Measurements from ENCODE around the gene LCE1C.

LCE1C gene, protein sequence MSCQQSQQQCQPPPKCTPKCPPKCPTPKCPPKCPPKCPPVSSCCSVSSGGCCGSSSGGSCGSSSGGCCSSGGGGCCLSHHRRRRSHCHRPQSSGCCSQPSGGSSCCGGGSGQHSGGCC

DNA sequence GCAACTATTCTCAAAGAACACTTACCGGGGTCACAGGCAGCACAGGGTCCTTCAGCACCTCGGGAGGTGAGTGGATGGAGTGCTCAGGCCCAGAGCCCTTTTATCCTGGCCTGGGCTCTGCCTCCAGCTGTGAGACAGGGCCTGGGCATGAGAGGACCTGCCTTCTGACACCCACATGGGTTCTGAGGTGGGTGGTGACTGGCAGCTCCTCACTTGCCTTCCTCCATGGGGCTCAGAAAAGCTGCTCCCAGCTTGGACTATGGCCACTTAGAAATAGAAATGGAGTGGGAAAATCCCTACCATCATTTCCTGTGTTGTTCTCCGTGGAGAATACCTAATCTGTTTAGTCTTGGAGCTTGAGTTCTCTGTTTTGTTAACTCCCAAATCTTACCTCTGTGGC lies at the start of gene LCE1C:
Gene LCE1C (minus strand): TSS at position 76 of the 400 bp plus-strand sequence. CDS start 1,173 bp downstream, outside the sequence.
- TF ChIP-seq, protein P1, sequence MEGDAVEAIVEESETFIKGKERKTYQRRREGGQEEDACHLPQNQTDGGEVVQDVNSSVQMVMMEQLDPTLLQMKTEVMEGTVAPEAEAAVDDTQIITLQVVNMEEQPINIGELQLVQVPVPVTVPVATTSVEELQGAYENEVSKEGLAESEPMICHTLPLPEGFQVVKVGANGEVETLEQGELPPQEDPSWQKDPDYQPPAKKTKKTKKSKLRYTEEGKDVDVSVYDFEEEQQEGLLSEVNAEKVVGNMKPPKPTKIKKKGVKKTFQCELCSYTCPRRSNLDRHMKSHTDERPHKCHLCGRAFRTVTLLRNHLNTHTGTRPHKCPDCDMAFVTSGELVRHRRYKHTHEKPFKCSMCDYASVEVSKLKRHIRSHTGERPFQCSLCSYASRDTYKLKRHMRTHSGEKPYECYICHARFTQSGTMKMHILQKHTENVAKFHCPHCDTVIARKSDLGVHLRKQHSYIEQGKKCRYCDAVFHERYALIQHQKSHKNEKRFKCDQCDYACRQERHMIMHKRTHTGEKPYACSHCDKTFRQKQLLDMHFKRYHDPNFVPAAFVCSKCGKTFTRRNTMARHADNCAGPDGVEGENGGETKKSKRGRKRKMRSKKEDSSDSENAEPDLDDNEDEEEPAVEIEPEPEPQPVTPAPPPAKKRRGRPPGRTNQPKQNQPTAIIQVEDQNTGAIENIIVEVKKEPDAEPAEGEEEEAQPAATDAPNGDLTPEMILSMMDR (IDR thresholded peaks at IDR 0.05; ENCODE audit: control insufficient read depth, insufficient read depth, low read depth, low read length, missing control alignments): no peak
- DNase-seq (ENCODE audit: low read depth): no peak
- no peak within 1 kb of the TSS for H3K4me3 ChIP-seq (ENCODE audit: control insufficient read depth, low read depth, low read length)

DNA sequence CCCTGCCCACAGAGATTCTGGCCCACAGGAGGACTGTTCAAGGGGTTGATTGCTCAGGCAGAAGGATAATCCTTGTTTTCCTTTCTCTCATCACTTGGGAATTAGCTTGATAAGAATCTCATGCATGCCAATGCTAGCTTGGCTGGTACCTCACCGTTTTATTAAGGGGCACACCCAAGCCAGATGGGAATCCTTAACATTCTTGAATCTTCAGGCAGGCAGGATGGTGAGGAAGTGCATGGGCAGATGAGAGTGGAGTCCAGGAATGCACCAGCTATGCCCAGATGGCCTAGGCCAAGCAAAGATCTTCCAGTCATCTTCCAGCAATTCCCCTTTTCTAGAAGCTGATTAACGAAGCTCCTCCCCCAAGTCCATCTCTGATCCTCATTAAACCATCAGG lies 49.2 kb upstream of the LCE1C start:
- no peak for DNase-seq (ENCODE audit: low read depth)
- TF ChIP-seq, protein P1 (IDR thresholded peaks at IDR 0.05; ENCODE audit: control insufficient read depth, insufficient read depth, low read depth, low read length, missing control alignments): no peak
- no peak overlapping the region for H3K4me3 ChIP-seq (ENCODE audit: control insufficient read depth, low read depth, low read length)

DNA sequence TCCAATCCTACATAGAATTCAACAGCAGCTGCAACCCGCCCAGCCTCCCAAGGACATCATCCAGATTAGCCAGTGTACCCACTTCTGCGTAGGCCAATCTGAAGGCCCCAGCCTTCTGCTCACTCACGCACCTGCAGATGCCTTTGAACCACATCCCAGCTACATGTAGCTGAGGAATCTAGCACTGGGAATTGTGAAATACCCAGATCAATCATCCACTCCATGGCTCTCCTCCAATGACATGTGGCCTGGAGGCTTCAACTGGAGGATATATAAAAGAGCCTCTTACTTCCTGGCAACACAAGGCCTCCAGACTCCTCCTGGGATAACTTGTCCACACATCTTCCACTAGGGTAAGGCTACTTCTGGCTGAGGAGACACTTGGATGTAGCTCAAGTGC lies 36.1 kb upstream of the LCE1C start, which contains the start of gene LCE6A:
Gene LCE6A (plus strand): TSS at position 301 of the 400 bp plus-strand sequence. CDS start 665 bp downstream, outside the sequence.
- no peak for DNase-seq (ENCODE audit: low read depth)
- H3K4me3 ChIP-seq (ENCODE audit: control insufficient read depth, low read depth, low read length): no peak within 1 kb of the TSS
- TF ChIP-seq, protein P1 (IDR thresholded peaks at IDR 0.05; ENCODE audit: control insufficient read depth, insufficient read depth, low read depth, low read length, missing control alignments): no peak

DNA sequence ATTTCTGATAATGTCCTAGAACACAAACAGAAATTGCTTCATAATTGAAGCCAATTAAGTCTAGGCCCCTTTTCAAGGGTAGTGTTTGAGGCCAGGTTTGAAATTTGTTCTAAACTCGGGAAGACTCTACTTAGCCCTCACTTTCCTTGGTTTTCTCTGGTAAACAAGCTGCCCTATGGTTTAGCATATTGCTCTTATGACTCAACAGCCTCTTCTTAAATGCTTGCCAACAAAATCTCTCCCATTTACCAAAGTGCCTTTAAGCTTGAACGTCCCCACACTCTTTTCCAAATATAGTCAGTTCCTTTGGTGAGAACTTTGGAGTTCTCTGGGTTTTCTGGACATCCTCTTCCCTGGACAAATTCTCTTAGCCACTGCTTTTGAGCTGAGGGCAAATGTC lies 30.4 kb upstream of the LCE1C start:
- DNase-seq (ENCODE audit: low read depth): no peak
- TF ChIP-seq, protein P1 (IDR thresholded peaks at IDR 0.05; ENCODE audit: control insufficient read depth, insufficient read depth, low read depth, low read length, missing control alignments): no peak
- no peak overlapping the region for H3K4me3 ChIP-seq (ENCODE audit: control insufficient read depth, low read depth, low read length)

DNA sequence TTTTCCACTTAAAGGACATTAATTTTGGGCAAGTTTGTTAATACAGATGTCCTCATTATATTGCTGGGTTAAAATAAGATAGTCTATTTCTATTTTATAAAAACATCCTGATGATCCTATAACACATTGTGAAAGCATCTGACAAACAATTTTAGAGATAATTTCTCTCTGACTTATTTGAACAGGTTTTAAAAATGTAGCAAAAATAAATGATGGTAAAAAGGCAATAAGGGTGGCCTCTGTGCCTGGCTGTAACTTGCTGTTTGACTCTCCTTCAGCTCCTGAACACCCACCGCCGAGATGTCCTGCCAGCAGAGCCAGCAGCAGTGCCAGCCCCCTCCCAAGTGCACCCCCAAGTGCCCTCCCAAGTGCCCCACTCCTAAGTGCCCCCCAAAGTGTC lies 20.7 kb upstream of the LCE1C start, which contains the start of gene LCE1A:
Gene LCE1A (plus strand): TSS at position 301 of the 400 bp plus-strand sequence. CDS start 0 bp downstream, at position 301.
- TF ChIP-seq, protein P1 (IDR thresholded peaks at IDR 0.05; ENCODE audit: control insufficient read depth, insufficient read depth, low read depth, low read length, missing control alignments): no peak
- no peak for DNase-seq (ENCODE audit: low read depth)
- H3K4me3 ChIP-seq (ENCODE audit: control insufficient read depth, low read depth, low read length): no peak within 1 kb of the TSS

DNA sequence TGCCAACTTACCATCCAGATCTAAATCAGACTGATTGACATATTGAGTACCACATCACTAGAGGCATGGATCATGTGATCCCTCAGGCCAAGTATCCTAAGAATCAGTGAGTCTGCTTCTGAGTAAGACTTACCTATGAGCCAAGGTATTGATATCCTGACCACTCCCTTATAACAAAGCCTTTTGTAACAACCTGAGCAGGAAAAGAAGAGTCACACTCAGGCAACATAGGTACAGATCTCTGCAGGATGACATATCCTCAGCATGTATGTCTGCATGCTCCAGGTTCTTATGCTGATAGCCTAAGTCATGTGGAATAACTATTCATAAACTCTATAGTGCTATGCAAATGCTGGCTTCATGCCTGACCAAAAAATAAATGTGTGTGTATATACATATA lies 18.5 kb upstream of the LCE1C start:
- no peak overlapping the region for H3K4me3 ChIP-seq (ENCODE audit: control insufficient read depth, low read depth, low read length)
- DNase-seq (ENCODE audit: low read depth): no peak
- TF ChIP-seq, protein P1 (IDR thresholded peaks at IDR 0.05; ENCODE audit: control insufficient read depth, insufficient read depth, low read depth, low read length, missing control alignments): no peak

All from AG09309 (cell line).